Omental fat pad (tissue), 4 donors: Measurements from ENCODE around the gene DHX15. TPM values are rescaled to one million over a fixed set of nuclear protein-coding genes. Genes with fewer than 3 reads are reported as not detected.
A peak's percentile ranks its signal among the peaks of the same experiment; 100 is the strongest.

Experiments
- ATAC-seq: fragments of 150-250 bp; one replicate; pipeline ENCODE4 v1.9.1; 2016; ENCODE audit warnings: mild to moderate bottlenecking, moderate library complexity; ENCODE audit not compliant: low FRiP score
- DNase-seq: peaks from one replicate; pipeline ENCODE4 v3.0.0-alpha.2; 2019; ENCODE audit warnings: low spot score
- total RNA-seq, 4 donors: library from RNA; depleted of rRNA; stranded (reverse); fragments of >200 nt; gene quantifications; one replicate each; pipeline ENCODE4 v1.1.0, GENCODE V29; 2016
- TF ChIP-seq, protein P1 (sequence below), 3 donors: fragments of 450-650 bp; IDR thresholded peaks; one replicate each; pipeline ENCODE4 v1.5.1; 2016 to 2017; ENCODE audit warnings: antibody characterized with exemption in 3 of 3, mild to moderate bottlenecking in 3 of 3, moderate library complexity in 2 of 3

The DHX15 gene
- total RNA-seq, 4 donors from 2014 or later: 115 to 252 (median 154) TPM

DNA sequence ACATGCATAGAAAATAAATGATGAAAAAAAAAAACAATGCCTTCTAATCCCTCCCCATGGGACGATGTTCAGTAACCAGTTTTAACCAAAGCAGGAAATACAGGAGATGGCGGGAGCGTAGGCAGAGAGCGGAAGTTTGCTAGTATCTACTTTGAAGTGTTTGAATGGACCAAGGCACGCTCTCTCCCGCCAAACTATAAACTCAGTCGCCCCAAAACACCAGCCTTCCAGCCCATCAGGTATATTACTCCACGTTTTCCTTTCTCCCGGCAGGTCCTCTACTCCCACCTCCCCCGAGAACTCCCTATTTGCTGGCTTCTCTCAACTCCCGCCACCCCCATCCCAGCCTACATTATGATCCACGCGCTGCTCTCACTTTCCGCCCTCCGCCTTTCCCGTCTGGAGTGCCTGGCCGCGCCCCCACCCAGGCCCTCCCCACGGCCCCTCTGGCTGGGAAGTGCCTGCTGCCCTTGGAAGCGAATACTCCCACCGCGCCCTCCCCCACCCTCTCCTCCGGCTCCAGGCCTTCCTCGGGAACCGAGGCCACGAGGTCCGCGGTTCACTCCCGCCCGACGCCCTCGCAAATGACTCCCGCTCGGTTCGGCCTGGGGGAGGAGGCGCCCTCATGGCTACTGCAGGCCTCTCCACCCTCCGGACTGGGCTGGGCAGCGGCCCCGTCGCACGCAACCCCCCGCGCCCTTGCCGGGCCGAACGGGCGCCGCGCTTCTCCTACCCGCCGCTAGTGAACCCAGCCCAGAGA is 723 bp downstream of the DHX15 start:
- peak; percentile 75 for ATAC-seq
- TF ChIP-seq, protein P1, sequence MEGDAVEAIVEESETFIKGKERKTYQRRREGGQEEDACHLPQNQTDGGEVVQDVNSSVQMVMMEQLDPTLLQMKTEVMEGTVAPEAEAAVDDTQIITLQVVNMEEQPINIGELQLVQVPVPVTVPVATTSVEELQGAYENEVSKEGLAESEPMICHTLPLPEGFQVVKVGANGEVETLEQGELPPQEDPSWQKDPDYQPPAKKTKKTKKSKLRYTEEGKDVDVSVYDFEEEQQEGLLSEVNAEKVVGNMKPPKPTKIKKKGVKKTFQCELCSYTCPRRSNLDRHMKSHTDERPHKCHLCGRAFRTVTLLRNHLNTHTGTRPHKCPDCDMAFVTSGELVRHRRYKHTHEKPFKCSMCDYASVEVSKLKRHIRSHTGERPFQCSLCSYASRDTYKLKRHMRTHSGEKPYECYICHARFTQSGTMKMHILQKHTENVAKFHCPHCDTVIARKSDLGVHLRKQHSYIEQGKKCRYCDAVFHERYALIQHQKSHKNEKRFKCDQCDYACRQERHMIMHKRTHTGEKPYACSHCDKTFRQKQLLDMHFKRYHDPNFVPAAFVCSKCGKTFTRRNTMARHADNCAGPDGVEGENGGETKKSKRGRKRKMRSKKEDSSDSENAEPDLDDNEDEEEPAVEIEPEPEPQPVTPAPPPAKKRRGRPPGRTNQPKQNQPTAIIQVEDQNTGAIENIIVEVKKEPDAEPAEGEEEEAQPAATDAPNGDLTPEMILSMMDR (IDR thresholded peaks at IDR 0.05): no peak
- peak; percentile 48 for DNase-seq

DNA sequence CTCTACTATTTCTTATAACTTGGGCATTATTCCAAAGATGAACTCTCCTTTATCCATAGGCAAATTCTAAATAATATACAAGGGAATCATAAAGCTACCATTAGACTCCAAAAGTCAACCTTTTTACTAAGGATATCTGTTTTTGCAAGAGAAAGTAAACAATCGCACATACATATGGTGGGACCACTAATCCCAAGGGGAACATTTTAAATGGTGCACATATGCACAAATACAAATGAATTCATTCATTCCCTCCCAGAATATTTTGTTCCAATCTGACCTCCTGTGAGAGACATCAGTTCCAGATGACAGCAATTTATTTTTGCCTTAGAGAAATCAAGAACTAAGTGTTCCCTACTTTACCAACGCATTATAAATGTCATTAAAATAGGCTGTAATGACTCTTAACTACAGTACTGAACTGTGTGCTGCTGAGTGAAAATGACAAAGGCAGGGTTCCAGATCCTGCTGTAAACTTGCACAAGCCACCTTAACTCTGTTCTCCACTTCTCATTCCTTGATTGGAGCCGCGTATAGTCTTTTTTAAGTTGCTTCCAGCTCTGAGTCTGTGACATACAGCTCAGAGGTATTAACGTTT is 2.0 kb downstream of the DHX15 start:
- TF ChIP-seq, protein P1 (IDR thresholded peaks at IDR 0.05): no peak
- no peak for DNase-seq
- ATAC-seq: no peak

DNA sequence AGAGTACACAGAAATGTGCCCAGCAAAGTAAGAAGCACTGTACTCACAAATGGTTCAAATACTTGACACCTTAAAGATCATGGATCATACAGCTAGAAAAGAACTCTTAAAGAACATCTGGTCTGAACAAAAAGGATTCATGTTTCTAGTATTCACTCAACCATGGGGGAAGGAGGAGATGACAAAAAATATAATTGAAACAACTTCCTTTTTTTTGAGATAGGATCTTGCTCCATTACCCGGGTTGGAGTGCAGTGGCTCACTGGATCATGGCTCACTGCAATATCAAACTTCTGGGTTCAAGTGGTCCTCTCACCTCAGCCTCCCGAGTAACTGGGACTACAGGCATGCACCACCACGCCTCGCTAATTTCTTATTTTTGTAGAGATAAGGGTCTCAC is 6.0 kb downstream of the DHX15 start:
- TF ChIP-seq, protein P1 (IDR thresholded peaks at IDR 0.05): no peak
- ATAC-seq (no peak), DNase-seq (no peak)

DNA sequence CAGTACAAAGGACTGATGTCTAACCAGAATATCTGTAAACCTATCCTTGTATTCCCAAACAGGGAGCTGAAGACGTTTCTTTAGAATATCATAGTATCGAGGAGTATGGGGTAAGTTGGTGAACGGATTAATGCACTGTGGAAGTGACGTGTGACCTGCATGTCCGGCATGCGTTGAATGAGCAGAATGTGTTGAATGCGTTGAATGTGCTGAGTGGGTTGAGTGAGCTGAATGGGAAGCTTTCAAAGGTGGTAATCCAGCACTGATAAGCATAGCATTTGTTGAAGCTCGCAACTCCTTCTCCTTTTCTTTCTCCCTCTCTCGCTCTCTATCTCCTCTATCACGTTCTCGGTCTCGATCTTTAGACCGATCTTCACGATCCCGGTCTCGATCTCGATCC is 8.1 kb downstream of the DHX15 start:
- DNase-seq: no peak
- ATAC-seq: no peak

DNA sequence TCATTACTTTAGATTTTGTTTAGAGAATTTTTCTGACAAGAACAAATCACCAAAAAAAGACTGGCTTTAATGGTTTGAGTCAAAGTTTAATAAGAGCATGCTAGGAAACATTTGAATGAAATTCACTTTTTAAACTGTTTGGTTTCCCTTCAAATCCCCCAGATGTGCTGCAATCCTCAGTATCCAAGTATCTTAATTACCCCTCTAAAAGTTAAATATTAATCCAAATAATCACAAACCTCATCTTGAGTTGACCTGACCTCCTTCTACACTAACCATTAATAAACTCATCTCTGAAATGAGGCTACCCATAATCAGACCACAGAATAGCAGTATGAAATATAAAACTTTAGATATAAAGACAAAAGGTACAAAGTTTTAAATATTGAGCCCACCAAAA is 10.1 kb downstream of the DHX15 start:
- no peak for DNase-seq
- TF ChIP-seq, protein P1 (IDR thresholded peaks at IDR 0.05): no peak
- ATAC-seq: no peak

More for the DNA sequence above, 8.1 kb downstream of the DHX15 start:
- TF ChIP-seq, protein P1 (IDR thresholded peaks at IDR 0.05): no peak

DNA sequence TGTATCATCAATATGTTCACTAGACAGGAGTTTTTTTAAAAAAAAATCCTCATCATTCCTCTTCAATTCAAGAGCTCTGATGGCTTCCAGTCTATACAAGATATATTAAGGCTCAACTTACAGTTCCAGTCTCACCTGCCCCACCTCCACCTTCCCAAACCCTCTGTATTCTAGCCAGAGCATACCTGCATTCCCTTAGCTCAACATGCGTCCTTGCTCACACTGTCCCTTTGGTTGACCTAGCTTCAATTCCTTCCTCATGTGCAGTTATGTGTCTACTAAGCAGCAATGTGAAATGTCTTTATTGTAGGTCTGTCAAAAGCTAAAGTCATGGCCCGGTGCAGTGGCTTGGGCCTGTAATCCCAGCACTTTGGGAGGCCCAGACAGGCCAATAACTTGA is 10.8 kb downstream of the DHX15 start:
- ATAC-seq (no peak), DNase-seq (no peak)

More for the DNA sequence above, 10.8 kb downstream of the DHX15 start:
- TF ChIP-seq, protein P1 (IDR thresholded peaks at IDR 0.05): no peak
